ENCODE measurements around the gene GSTM4. TPM values are rescaled to one million over a fixed set of nuclear protein-coding genes. Genes with fewer than 3 reads are reported as not detected.

The GSTM4 gene
- polyA plus RNA-seq, 1 donor from 2014 or later, result 0.71 TPM

- Histone ChIP-seq H2AFZ (ENCODE audit: low read depth, low read length) (no peak overlapping the region), H3K27me3 (ENCODE audit: insufficient read depth, low read depth, low read length) (no peaks in the 10 kb centered on the region), H4K20me1 (ENCODE audit: insufficient read depth) (no peaks in the 10 kb centered on the region), H3K27ac (ENCODE audit: low read length) (no peak overlapping the region), H3K4me3 (ENCODE audit: low read length) (no peak overlapping the region), H3K9me3 (ENCODE audit: low read length) (no peaks in the 10 kb centered on the region), H3K4me2 (ENCODE audit: low read length) (no peak overlapping the region), H3K9me2 (ENCODE audit: insufficient read depth, low read length) (no peaks in the 10 kb centered on the region), H3K79me2 (replicated peaks; ENCODE audit: insufficient read depth, low read length) (no peaks in the 10 kb centered on the region), H3K9ac (ENCODE audit: low read length) (no peak overlapping the region), H3K36me3 (ENCODE audit: insufficient read depth, low read length) (no peaks in the 10 kb centered on the region), H3F3A (ENCODE audit: insufficient read depth, low read length, poor library complexity, severe bottlenecking) (no peaks in the 10 kb centered on the region)
- no peak for TF ChIP-seq POLR2AphosphoS5 (IDR thresholded peaks at IDR 0.05)
- TF ChIP-seq MXI1 (conservative IDR thresholded peaks at IDR 0.05; ENCODE audit: poor library complexity, severe bottlenecking), result no peak
- TF ChIP-seq SMC3 (conservative IDR thresholded peaks at IDR 0.05; ENCODE audit: poor library complexity), result no peak
- TF ChIP-seq, protein P1, sequence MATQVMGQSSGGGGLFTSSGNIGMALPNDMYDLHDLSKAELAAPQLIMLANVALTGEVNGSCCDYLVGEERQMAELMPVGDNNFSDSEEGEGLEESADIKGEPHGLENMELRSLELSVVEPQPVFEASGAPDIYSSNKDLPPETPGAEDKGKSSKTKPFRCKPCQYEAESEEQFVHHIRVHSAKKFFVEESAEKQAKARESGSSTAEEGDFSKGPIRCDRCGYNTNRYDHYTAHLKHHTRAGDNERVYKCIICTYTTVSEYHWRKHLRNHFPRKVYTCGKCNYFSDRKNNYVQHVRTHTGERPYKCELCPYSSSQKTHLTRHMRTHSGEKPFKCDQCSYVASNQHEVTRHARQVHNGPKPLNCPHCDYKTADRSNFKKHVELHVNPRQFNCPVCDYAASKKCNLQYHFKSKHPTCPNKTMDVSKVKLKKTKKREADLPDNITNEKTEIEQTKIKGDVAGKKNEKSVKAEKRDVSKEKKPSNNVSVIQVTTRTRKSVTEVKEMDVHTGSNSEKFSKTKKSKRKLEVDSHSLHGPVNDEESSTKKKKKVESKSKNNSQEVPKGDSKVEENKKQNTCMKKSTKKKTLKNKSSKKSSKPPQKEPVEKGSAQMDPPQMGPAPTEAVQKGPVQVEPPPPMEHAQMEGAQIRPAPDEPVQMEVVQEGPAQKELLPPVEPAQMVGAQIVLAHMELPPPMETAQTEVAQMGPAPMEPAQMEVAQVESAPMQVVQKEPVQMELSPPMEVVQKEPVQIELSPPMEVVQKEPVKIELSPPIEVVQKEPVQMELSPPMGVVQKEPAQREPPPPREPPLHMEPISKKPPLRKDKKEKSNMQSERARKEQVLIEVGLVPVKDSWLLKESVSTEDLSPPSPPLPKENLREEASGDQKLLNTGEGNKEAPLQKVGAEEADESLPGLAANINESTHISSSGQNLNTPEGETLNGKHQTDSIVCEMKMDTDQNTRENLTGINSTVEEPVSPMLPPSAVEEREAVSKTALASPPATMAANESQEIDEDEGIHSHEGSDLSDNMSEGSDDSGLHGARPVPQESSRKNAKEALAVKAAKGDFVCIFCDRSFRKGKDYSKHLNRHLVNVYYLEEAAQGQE (IDR thresholded peaks at IDR 0.05; ENCODE audit: borderline replicate concordance), result no peak
- no peak for TF ChIP-seq EZH2 (IDR thresholded peaks at IDR 0.05; ENCODE audit: borderline replicate concordance, insufficient read depth, low read length, poor library complexity, severe bottlenecking)
- TF ChIP-seq, protein P2, sequence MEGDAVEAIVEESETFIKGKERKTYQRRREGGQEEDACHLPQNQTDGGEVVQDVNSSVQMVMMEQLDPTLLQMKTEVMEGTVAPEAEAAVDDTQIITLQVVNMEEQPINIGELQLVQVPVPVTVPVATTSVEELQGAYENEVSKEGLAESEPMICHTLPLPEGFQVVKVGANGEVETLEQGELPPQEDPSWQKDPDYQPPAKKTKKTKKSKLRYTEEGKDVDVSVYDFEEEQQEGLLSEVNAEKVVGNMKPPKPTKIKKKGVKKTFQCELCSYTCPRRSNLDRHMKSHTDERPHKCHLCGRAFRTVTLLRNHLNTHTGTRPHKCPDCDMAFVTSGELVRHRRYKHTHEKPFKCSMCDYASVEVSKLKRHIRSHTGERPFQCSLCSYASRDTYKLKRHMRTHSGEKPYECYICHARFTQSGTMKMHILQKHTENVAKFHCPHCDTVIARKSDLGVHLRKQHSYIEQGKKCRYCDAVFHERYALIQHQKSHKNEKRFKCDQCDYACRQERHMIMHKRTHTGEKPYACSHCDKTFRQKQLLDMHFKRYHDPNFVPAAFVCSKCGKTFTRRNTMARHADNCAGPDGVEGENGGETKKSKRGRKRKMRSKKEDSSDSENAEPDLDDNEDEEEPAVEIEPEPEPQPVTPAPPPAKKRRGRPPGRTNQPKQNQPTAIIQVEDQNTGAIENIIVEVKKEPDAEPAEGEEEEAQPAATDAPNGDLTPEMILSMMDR (IDR thresholded peaks at IDR 0.05; ENCODE audit: poor library complexity, severe bottlenecking), result no peak
- no peak for TF ChIP-seq TAF1 (IDR thresholded peaks at IDR 0.05; ENCODE audit: low read depth)
- TF ChIP-seq RAD21 (conservative IDR thresholded peaks at IDR 0.05), result no peak
- no peak for TF ChIP-seq EP300 (conservative IDR thresholded peaks at IDR 0.05; ENCODE audit: poor library complexity, severe bottlenecking)
Observed at GRCh38 chr1:109654519-109654918, 1.4 kb upstream of the GSTM4 start.

DNA sequence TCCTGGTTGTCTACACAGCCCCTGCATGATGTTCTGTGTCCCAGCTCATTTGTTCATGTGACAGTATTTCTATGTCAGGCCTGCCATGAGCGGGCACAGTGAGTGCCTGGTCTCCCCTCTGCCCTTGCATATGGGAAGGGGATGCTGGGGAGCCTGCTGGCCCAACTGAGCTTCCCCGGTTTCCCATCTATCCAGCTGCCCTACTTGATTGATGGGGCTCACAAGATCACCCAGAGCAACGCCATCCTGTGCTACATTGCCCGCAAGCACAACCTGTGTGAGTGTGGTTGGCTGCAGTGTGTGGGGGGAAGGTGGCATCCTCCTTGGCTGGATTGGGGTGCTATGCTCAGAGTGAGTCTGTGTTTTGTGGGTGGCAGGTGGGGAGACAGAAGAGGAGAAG lies 1.5 kb downstream of the GSTM4 start:
- Histone ChIP-seq H3K4me3 (ENCODE audit: low read length) (no peak overlapping the region), H3K9me3 (ENCODE audit: low read length) (no peaks in the 10 kb centered on the region), H4K20me1 (ENCODE audit: insufficient read depth) (no peaks in the 10 kb centered on the region), H3K36me3 (ENCODE audit: insufficient read depth, low read length) (no peaks in the 10 kb centered on the region), H3K9me2 (ENCODE audit: insufficient read depth, low read length) (no peaks in the 10 kb centered on the region), H3K27me3 (ENCODE audit: insufficient read depth, low read depth, low read length) (no peaks in the 10 kb centered on the region), H3K4me2 (ENCODE audit: low read length) (no peak overlapping the region), H2AFZ (ENCODE audit: low read depth, low read length) (no peak overlapping the region), H3F3A (ENCODE audit: insufficient read depth, low read length, poor library complexity, severe bottlenecking) (no peaks in the 10 kb centered on the region), H3K9ac (ENCODE audit: low read length) (no peak overlapping the region), H3K27ac (ENCODE audit: low read length) (no peak overlapping the region), H3K79me2 (replicated peaks; ENCODE audit: insufficient read depth, low read length) (no peaks in the 10 kb centered on the region)
- TF ChIP-seq TAF1 (IDR thresholded peaks at IDR 0.05; ENCODE audit: low read depth), result no peak
- TF ChIP-seq, protein P2 (IDR thresholded peaks at IDR 0.05; ENCODE audit: poor library complexity, severe bottlenecking), result no peak
- no peak for TF ChIP-seq EZH2 (IDR thresholded peaks at IDR 0.05; ENCODE audit: borderline replicate concordance, insufficient read depth, low read length, poor library complexity, severe bottlenecking)
- no peak for TF ChIP-seq RAD21 (conservative IDR thresholded peaks at IDR 0.05)
- TF ChIP-seq, protein P1 (IDR thresholded peaks at IDR 0.05; ENCODE audit: borderline replicate concordance), result no peak
- no peak for TF ChIP-seq SMC3 (conservative IDR thresholded peaks at IDR 0.05; ENCODE audit: poor library complexity)
- TF ChIP-seq MXI1 (conservative IDR thresholded peaks at IDR 0.05; ENCODE audit: poor library complexity, severe bottlenecking), result no peak
- TF ChIP-seq POLR2AphosphoS5 (IDR thresholded peaks at IDR 0.05), result no peak
